GM12892 (cell line): ENCODE data around the gene CNGB1.

Source experiments
- POLR2A ChIP-seq: IDR thresholded peaks from 2 replicates; pipeline ENCODE4 v1.6.1; 2011; ENCODE audit warnings: low read depth, low read length, control low read depth
- POLR2AphosphoS5 ChIP-seq: IDR thresholded peaks from 2 replicates; pipeline ENCODE4 v1.6.1; 2011; ENCODE audit warnings: low read depth, low read length, control low read depth
- TAF1 ChIP-seq: IDR thresholded peaks from 2 replicates; pipeline ENCODE4 v1.6.1; 2011; ENCODE audit warnings: low read depth, mild to moderate bottlenecking, control low read depth, low read length, borderline replicate concordance

GRCh38 chr16:57920215-57920879 is 50.6 kb downstream of the CNGB1 start:
- TF ChIP-seq POLR2AphosphoS5 (no peak), POLR2A (no peak), TAF1 (no peak)
